HG03521 (cell line): Measurements from ENCODE around the gene RPL23.

Experiments used
- ATAC-seq: cut with Tn5 transposase; IDR thresholded peaks from one replicate; pipeline ENCODE4 v1.9.1; 2021; ENCODE audit warnings: mild to moderate bottlenecking, moderate library complexity; ENCODE audit not compliant: unreplicated experiment

The RPL23 gene

GRCh38 chr17:38885044-38885727 lies 31.7 kb upstream of the RPL23 start:
- ATAC-seq = no peak

- no peak for ATAC-seq
Observed at GRCh38 chr17:38883592-38884526, 30.3 kb upstream of the RPL23 start.

- ATAC-seq = no peak
Observed at GRCh38 chr17:38882870-38883269, 29.3 kb upstream of the RPL23 start.

- no peak for ATAC-seq
Observed at GRCh38 chr17:38881600-38882191, 28.2 kb upstream of the RPL23 start.

GRCh38 chr17:38879878-38880665 lies 26.6 kb upstream of the RPL23 start:
- no peak for ATAC-seq

GRCh38 chr17:38877130-38877851 lies 23.8 kb upstream of the RPL23 start:
- ATAC-seq = no peak

- ATAC-seq = no peak
Observed at GRCh38 chr17:38875477-38876075, 22.1 kb upstream of the RPL23 start.

- no peak for ATAC-seq
Observed at GRCh38 chr17:38874505-38875400, 21.2 kb upstream of the RPL23 start.

- ATAC-seq = no peak
Observed at GRCh38 chr17:38873640-38874380, 20.3 kb upstream of the RPL23 start.

GRCh38 chr17:38872671-38873385 lies 19.3 kb upstream of the RPL23 start:
- no peak for ATAC-seq

GRCh38 chr17:38872027-38872511 lies 18.5 kb upstream of the RPL23 start:
- ATAC-seq = no peak

GRCh38 chr17:38871247-38872015 lies 17.9 kb upstream of the RPL23 start:
- ATAC-seq = no peak

GRCh38 chr17:38870259-38871165 lies 17.0 kb upstream of the RPL23 start:
- peak; percentile 31 for ATAC-seq

- ATAC-seq = peak; percentile 43
Observed at GRCh38 chr17:38869526-38870258, 16.2 kb upstream of the RPL23 start, which contains the start of gene LASP1. LASP1 (plus strand) TSS chr17:38870058; CDS start chr17:38870190, 132 bp downstream.
